SK-N-SH treated with all-trans-retinoic acid at 6 μM for 48 hours (cell line): ENCODE measurements around the gene ANTXRL.

Source experiments
- ATAC-seq: fragments of 200-7000 bp; cut with Tn5 transposase; 3 replicates; pipeline ENCODE4 v1.9.1; 2020; ENCODE audit warnings: mild to moderate bottlenecking, moderate library complexity
- BACH2 ChIP-seq: fragments of 250-450 bp; sonication (Bioruptor Pico); IDR thresholded peaks from 2 replicates; pipeline ENCODE4 v1.9.0; 2021; ENCODE audit warnings: mild to moderate bottlenecking, borderline replicate concordance
- CREB5 ChIP-seq: fragments of 250-450 bp; sonication (Bioruptor Pico); IDR thresholded peaks from 2 replicates; pipeline ENCODE4 v1.5.1; 2020; ENCODE audit warnings: low read depth, mild to moderate bottlenecking, moderate library complexity
- CSDC2 ChIP-seq: fragments of 250-450 bp; sonication (Bioruptor Pico); IDR thresholded peaks from 2 replicates; pipeline ENCODE4 v1.5.0; 2020; ENCODE audit warnings: mild to moderate bottlenecking, moderate library complexity
- CSRNP3 ChIP-seq: fragments of 250-450 bp; sonication (Bioruptor Pico); IDR thresholded peaks from 2 replicates; pipeline ENCODE4 v1.5.1; 2021; ENCODE audit warnings: mild to moderate bottlenecking, moderate library complexity
- ESRRG ChIP-seq: fragments of 250-450 bp; sonication (Bioruptor Pico); IDR thresholded peaks from 2 replicates; pipeline ENCODE4 v1.6.1; 2021; ENCODE audit warnings: mild to moderate bottlenecking
- ISL1 ChIP-seq: fragments of 250-450 bp; sonication (Bioruptor Pico); IDR thresholded peaks from 2 replicates; pipeline ENCODE4 v2.1.2; 2022; ENCODE audit warnings: mild to moderate bottlenecking, moderate library complexity
- OSR1 ChIP-seq: fragments of 250-450 bp; sonication (Bioruptor Pico); IDR thresholded peaks from 2 replicates; pipeline ENCODE4 v1.8.0; 2022; ENCODE audit warnings: moderate library complexity, mild to moderate bottlenecking, inconsistent platforms
- PATZ1 ChIP-seq: fragments of 250-450 bp; sonication (Bioruptor Pico); IDR thresholded peaks from 2 replicates; pipeline ENCODE4 v1.8.0; 2020; ENCODE audit warnings: mild to moderate bottlenecking, moderate library complexity, borderline replicate concordance
- POU6F1 ChIP-seq: fragments of 250-450 bp; sonication (Bioruptor Pico); IDR thresholded peaks from 2 replicates; pipeline ENCODE4 v1.8.0; 2021; ENCODE audit warnings: low read depth, mild to moderate bottlenecking, moderate library complexity, borderline replicate concordance
- PPARA ChIP-seq: fragments of 250-450 bp; sonication (Bioruptor Pico); IDR thresholded peaks from 2 replicates; pipeline ENCODE4 v1.5.0; 2020; ENCODE audit warnings: mild to moderate bottlenecking, borderline replicate concordance
- RARB ChIP-seq: fragments of 250-450 bp; sonication (Bioruptor Pico); IDR thresholded peaks from 2 replicates; pipeline ENCODE4 v1.8.0; 2021; ENCODE audit warnings: mild to moderate bottlenecking, moderate library complexity
- SNAI2 ChIP-seq: fragments of 250-450 bp; sonication (Bioruptor Pico); IDR thresholded peaks from 2 replicates; pipeline ENCODE4 v1.5.0; 2020; ENCODE audit warnings: mild to moderate bottlenecking, moderate library complexity
- TCF4 ChIP-seq: fragments of 250-450 bp; sonication (Bioruptor Pico); IDR thresholded peaks from 2 replicates; pipeline ENCODE4 v1.8.0; 2021; ENCODE audit warnings: mild to moderate bottlenecking, moderate library complexity, borderline replicate concordance
- TOX ChIP-seq: fragments of 250-450 bp; sonication (Bioruptor Pico); IDR thresholded peaks from 2 replicates; pipeline ENCODE4 v1.8.0; 2021; ENCODE audit warnings: mild to moderate bottlenecking, moderate library complexity, borderline replicate concordance
- ZC3H10 ChIP-seq: fragments of 250-450 bp; sonication (Bioruptor Pico); IDR thresholded peaks from 2 replicates; pipeline ENCODE4 v1.5.1; 2021; ENCODE audit warnings: mild to moderate bottlenecking, moderate library complexity
- ZFP3 ChIP-seq: fragments of 250-450 bp; sonication (Bioruptor Pico); IDR thresholded peaks from 2 replicates; pipeline ENCODE4 v1.5.0; 2020; ENCODE audit warnings: mild to moderate bottlenecking, moderate library complexity
- ZFP30 ChIP-seq: fragments of 450-650 bp; formaldehyde crosslinking; IDR thresholded peaks from 2 replicates; pipeline ENCODE4 v1.5.0; 2022; ENCODE audit warnings: mild to moderate bottlenecking, moderate library complexity
- ZNF565 ChIP-seq: fragments of 450-650 bp; formaldehyde crosslinking; conservative IDR thresholded peaks from 2 replicates; pipeline ENCODE4 v1.5.0; 2020; ENCODE audit warnings: low read depth, mild to moderate bottlenecking, moderate library complexity
- ZNF70 ChIP-seq: fragments of 450-650 bp; formaldehyde crosslinking; IDR thresholded peaks from 2 replicates; pipeline ENCODE4 v1.5.0; 2020; ENCODE audit warnings: mild to moderate bottlenecking, moderate library complexity
- ZNF8 ChIP-seq: fragments of 450-650 bp; formaldehyde crosslinking; IDR thresholded peaks from 2 replicates; pipeline ENCODE4 v1.5.0; 2020; ENCODE audit warnings: mild to moderate bottlenecking, moderate library complexity

Gene ANTXRL

GRCh38 chr10:46250481-46250880 lies 36.3 kb upstream of the ANTXRL start (continued):
- TF ChIP-seq ZNF565 (no peak), CSRNP3 (no peak)

GRCh38 chr10:46250898-46251856 lies 35.6 kb upstream of the ANTXRL start:
- no peak for ATAC-seq
- TF ChIP-seq ESRRG (CRISPR knock-in tag), result no peak
- TF ChIP-seq ZNF8 (CRISPR knock-in tag), result no peak
- no peak for TF ChIP-seq ZFP3
- no peak for TF ChIP-seq OSR1 (CRISPR knock-in tag)
- no peak for TF ChIP-seq CSDC2 (CRISPR knock-in tag)

GRCh38 chr10:46251857-46252847 lies 34.6 kb upstream of the ANTXRL start:
- ATAC-seq, result no peak
- TF ChIP-seq ESRRG (CRISPR knock-in tag) (no peak), ISL1 (CRISPR knock-in tag) (no peak), ZC3H10 (no peak), ZFP30 (no peak), PPARA (no peak), ZNF70 (CRISPR knock-in tag) (no peak), TOX (no peak), RARB (no peak), CREB5 (CRISPR knock-in tag) (no peak), PATZ1 (no peak), POU6F1 (CRISPR knock-in tag) (no peak), CSRNP3 (no peak)
- TF ChIP-seq, all 23 proteins: peak for 0

- ATAC-seq, result no peak
- TF ChIP-seq CSDC2 (CRISPR knock-in tag) (no peak), TCF4 (CRISPR knock-in tag) (no peak), PPARA (no peak), ZFP3 (no peak), CREB5 (CRISPR knock-in tag) (no peak), ZC3H10 (no peak), SNAI2 (CRISPR knock-in tag) (no peak), ESRRG (CRISPR knock-in tag) (no peak), TOX (no peak), RARB (no peak), ZFP30 (no peak), PATZ1 (no peak), BACH2 (CRISPR knock-in tag) (no peak), ZNF70 (CRISPR knock-in tag) (no peak), OSR1 (CRISPR knock-in tag) (no peak), ZNF8 (CRISPR knock-in tag) (no peak), ZNF565 (no peak)
These were observed 33.5 kb upstream of the ANTXRL start for GRCh38 chr10:46253076-46254006.
